Measurements from ENCODE around the gene LRRTM3. TPM values are rescaled to one million over a fixed set of nuclear protein-coding genes. Genes with fewer than 3 reads are reported as not detected.

The LRRTM3 gene
- total and polyA plus RNA-seq, 2 experiments from 2014 or later: 0.21 to 0.37 TPM

DNA sequence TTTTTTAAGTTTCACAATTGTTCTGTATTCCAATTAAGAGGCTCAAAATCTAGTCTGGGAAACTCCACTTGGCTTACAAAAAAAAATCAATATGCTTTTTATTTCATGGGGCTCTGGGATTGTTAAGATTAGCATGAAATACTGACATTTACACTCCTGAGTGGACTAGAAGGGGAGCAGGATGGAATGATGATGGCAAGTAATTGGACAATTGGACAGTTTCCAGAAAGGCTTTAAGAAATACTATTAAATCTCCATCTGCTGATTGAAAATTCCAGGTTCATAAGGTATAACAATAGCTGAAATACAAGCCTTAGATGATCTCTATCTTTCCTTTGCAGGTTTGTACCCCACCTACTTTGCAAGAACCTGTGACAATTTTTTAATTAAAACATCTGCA, 184.4 kb downstream of the LRRTM3 start (continued):
- TF ChIP-seq CTCF (conservative IDR thresholded peaks at IDR 0.05; ENCODE audit: low read depth in 2 of 2) (no peak), NANOG (IDR thresholded peaks at IDR 0.05; ENCODE audit: borderline replicate concordance) (no peak), EZH2phosphoT487 (IDR thresholded peaks at IDR 0.05; ENCODE audit: unreplicated experiment) (no peak), JUNB (IDR thresholded peaks at IDR 0.05; ENCODE audit: unreplicated experiment) (no peak), STAT1 (IDR thresholded peaks at IDR 0.05; ENCODE audit: unreplicated experiment) (no peak), ZNF114 (CRISPR knock-in tag; IDR thresholded peaks at IDR 0.05) (no peak)

- H2AFZ ChIP-seq: no peak overlapping the region
- no peak for ATAC-seq
- Mint-ChIP-seq H3K27ac (no peak overlapping the region), H3K9me3 (no peaks in the 10 kb centered on the region), H3K36me3 (ENCODE audit: low read depth) (no peaks in the 10 kb centered on the region), H3K4me1 (0 out of 3 replicates have a peak, but pooled peaks cover 2% of the 10 kb centered on the region), H3K4me3 (no peak overlapping the region), H3K27me3 (ENCODE audit: insufficient read depth, low read depth, poor library complexity) (peaks cover 2% of the 10 kb centered on the region)
- H3K4me2 ChIP-seq: no peak overlapping the region
- H3K27ac ChIP-seq (ENCODE audit: low read depth): no peak overlapping the region
- no peaks in the 10 kb centered on the region for H4K20me1 ChIP-seq (replicated peaks; ENCODE audit: insufficient read depth)
- H3K27me3 ChIP-seq (ENCODE audit: insufficient read depth): no peaks in the 10 kb centered on the region
- H3K9me2 ChIP-seq (ENCODE audit: insufficient read depth): no peaks in the 10 kb centered on the region
- no peak for DNase-seq (ENCODE audit: low spot score)
- no peaks in the 10 kb centered on the region for H3K4me1 ChIP-seq (ENCODE audit: insufficient read depth)
- H3K36me3 ChIP-seq (ENCODE audit: insufficient read depth): no peaks in the 10 kb centered on the region
- H3K4me3 ChIP-seq: no peak overlapping the region
- H3K79me2 ChIP-seq (replicated peaks; ENCODE audit: insufficient read depth): no peaks in the 10 kb centered on the region
- no peak for TF ChIP-seq CTCF (conservative IDR thresholded peaks at IDR 0.05; ENCODE audit: low read depth in 2 of 2)
- no peak for TF ChIP-seq NANOG (IDR thresholded peaks at IDR 0.05; ENCODE audit: borderline replicate concordance)
- H3F3A ChIP-seq (replicated peaks; ENCODE audit: low read depth): no peaks in the 10 kb centered on the region
These were observed 186.9 kb downstream of the LRRTM3 start for GRCh38 chr10:67112765-67113164.

GRCh38 chr10:67114945-67115344, 189.1 kb downstream of the LRRTM3 start:
- Mint-ChIP-seq H3K9me3 (no peaks in the 10 kb centered on the region), H3K36me3 (ENCODE audit: low read depth) (no peaks in the 10 kb centered on the region), H3K4me1 (0 out of 3 replicates have a peak, but pooled peaks cover 2% of the 10 kb centered on the region), H3K4me3 (no peak overlapping the region), H3K27me3 (ENCODE audit: insufficient read depth, low read depth, poor library complexity) (peaks cover 2% of the 10 kb centered on the region), H3K27ac (0 out of 2 replicates have a peak overlapping the region, but pooled peaks have one; percentile 9)
- no peaks in the 10 kb centered on the region for H3K36me3 ChIP-seq (ENCODE audit: insufficient read depth)
- no peak overlapping the region for H3K4me3 ChIP-seq
- H3K9me2 ChIP-seq (ENCODE audit: insufficient read depth): no peaks in the 10 kb centered on the region; the same call in 1 of the 2 replicates
- H4K20me1 ChIP-seq (replicated peaks; ENCODE audit: insufficient read depth): no peaks in the 10 kb centered on the region
- no peak for TF ChIP-seq CREB1 (CRISPR knock-in tag; IDR thresholded peaks at IDR 0.05; ENCODE audit: low read depth)
- no peak for TF ChIP-seq CTCF (conservative IDR thresholded peaks at IDR 0.05; ENCODE audit: low read depth in 2 of 2)
- no peaks in the 10 kb centered on the region for H3F3A ChIP-seq (replicated peaks; ENCODE audit: low read depth)
- no peak for ATAC-seq
- no peak for DNase-seq (ENCODE audit: low spot score)
- no peak overlapping the region for H2AFZ ChIP-seq
- H3K4me2 ChIP-seq: no peak overlapping the region
- H3K4me1 ChIP-seq (ENCODE audit: insufficient read depth): no peaks in the 10 kb centered on the region
- no peaks in the 10 kb centered on the region for H3K79me2 ChIP-seq (replicated peaks; ENCODE audit: insufficient read depth)
- no peaks in the 10 kb centered on the region for H3K27me3 ChIP-seq (ENCODE audit: insufficient read depth)
- no peak overlapping the region for H3K27ac ChIP-seq (ENCODE audit: low read depth)
